Fibroblast of lung (primary cell): ENCODE data around the gene ATP1B1. TPM values are rescaled to one million over a fixed set of nuclear protein-coding genes. Genes with fewer than 3 reads are reported as not detected.

ENCODE experiments used
- DNase-seq, 2 donors: peaks; one replicate each; pipeline versions ENCODE4 v3.0.0 to v3.0.0-alpha.2; 2010; ENCODE audit warnings: low read depth in 2 of 2
- H2AFZ ChIP-seq: 2 replicates; pipeline ENCODE4 v1.5.1; 2012; ENCODE audit warnings: low read length, control low read depth, inconsistent platforms
- H3K27ac ChIP-seq: 2 replicates; pipeline ENCODE4 v1.5.1; 2011; ENCODE audit warnings: low read length, control low read depth; ENCODE audit not compliant: insufficient read depth
- H3K27me3 ChIP-seq: 2 replicates; pipeline ENCODE4 v1.5.1; 2011; ENCODE audit warnings: mild to moderate bottlenecking, low read length; ENCODE audit not compliant: control insufficient read depth, insufficient read depth
- H3K36me3 ChIP-seq: 2 replicates; pipeline ENCODE4 v1.5.1; 2011; ENCODE audit warnings: low read length; ENCODE audit not compliant: control insufficient read depth, insufficient read depth
- H3K4me1 ChIP-seq: 2 replicates; pipeline ENCODE4 v1.5.1; 2011; ENCODE audit warnings: low read length; ENCODE audit not compliant: control insufficient read depth, insufficient read depth; ENCODE audit errors: extremely low read depth
- H3K4me2 ChIP-seq: 2 replicates; pipeline ENCODE4 v1.5.1; 2011; ENCODE audit warnings: low read length, control low read depth; ENCODE audit not compliant: insufficient read depth; ENCODE audit errors: extremely low read depth
- H3K4me3 ChIP-seq, 4 experiments: fragments of 200-600 bp in 1 of 4; sonication (generic) in 1 of 4; replicated peaks in 1 of 4; 2 replicates each; pipeline ENCODE4 v1.5.1; 2011 to 2016; ENCODE audit warnings: low read length in 4 of 4, low read depth in 3 of 4, mild to moderate bottlenecking in 3 of 4, control low read depth in 2 of 4, inconsistent platforms in 1 of 4, mixed read lengths in 1 of 4; ENCODE audit not compliant: insufficient read depth in 1 of 4; ENCODE audit errors: control extremely low read depth in 1 of 4
- H3K79me2 ChIP-seq: 2 replicates; pipeline ENCODE4 v1.5.1; 2012; ENCODE audit warnings: mild to moderate bottlenecking, low read length, inconsistent platforms; ENCODE audit not compliant: control insufficient read depth, insufficient read depth
- H3K9ac ChIP-seq: 2 replicates; pipeline ENCODE4 v1.5.1; 2011; ENCODE audit warnings: mild to moderate bottlenecking, low read length, control low read depth; ENCODE audit not compliant: insufficient read depth
- H3K9me3 ChIP-seq: 2 replicates; pipeline ENCODE4 v1.5.1; 2012; ENCODE audit warnings: low read depth, low read length; ENCODE audit not compliant: control insufficient read depth, insufficient read depth
- H4K20me1 ChIP-seq: 2 replicates; pipeline ENCODE4 v1.5.1; 2011; ENCODE audit warnings: low read length; ENCODE audit not compliant: control insufficient read depth, insufficient read depth; ENCODE audit errors: extremely low read depth
- CTCF ChIP-seq, 2 donors: IDR thresholded peaks in 1 of 2; conservative IDR thresholded peaks in 1 of 2; 1 replicate in 1 of 2; 2 replicates in 1 of 2; pipeline ENCODE4 v1.5.1; 2011 to 2012; ENCODE audit warnings: low read length in 2 of 2, control low read depth in 1 of 2, inconsistent platforms in 1 of 2, low read depth in 1 of 2, mild to moderate bottlenecking in 1 of 2
- EZH2 ChIP-seq: IDR thresholded peaks from 2 replicates; pipeline ENCODE4 v1.5.1; 2012; ENCODE audit warnings: low read length, control low read depth, mild to moderate bottlenecking; ENCODE audit errors: missing control alignments
- polyA plus RNA-seq, 2 donors: library from polyadenylated mRNA; depleted of rRNA in 1 of 2; stranded (reverse) in 1 of 2; unstranded in 1 of 2; fragments of >200 nt; gene quantifications; 2 replicates each; pipeline ENCODE4 v1.2.1, GENCODE V29; 2011 to 2012; ENCODE audit warnings: missing spikeins in 1 of 2
- total RNA-seq: library from RNA; depleted of rRNA; stranded (reverse); fragments of >200 nt; gene quantifications from 2 replicates; pipeline ENCODE4 v1.2.1, GENCODE V29; 2014

ATP1B1 gene
- total and polyA plus RNA-seq, 2 donors (not counting 1 experiment from before 2014, with no cell fraction given), result 21.1 to 37.9 TPM

GRCh38 chr1:169092399-169092798, 14.1 kb upstream of the ATP1B1 start:
- no peak overlapping the region for H3K4me3 ChIP-seq
- no peak overlapping the region for H2AFZ ChIP-seq
- H3K9ac ChIP-seq, result no peak overlapping the region
- no peak for DNase-seq
- H3K4me1 ChIP-seq, result no peaks in the 10 kb centered on the region
- no peaks in the 10 kb centered on the region for H3K9me3 ChIP-seq
- no peak overlapping the region for H3K4me2 ChIP-seq
- H3K36me3 ChIP-seq, result no peaks in the 10 kb centered on the region
- no peak for TF ChIP-seq EZH2
- TF ChIP-seq CTCF (conservative IDR thresholded peaks at IDR 0.05 in 1 of 2, IDR thresholded peaks at IDR 0.05 in 1 of 2; ENCODE audit: low read depth in 1 of 2, low read length in 2 of 2), result no peak
- no peaks in the 10 kb centered on the region for H3K79me2 ChIP-seq
- H4K20me1 ChIP-seq, result no peaks in the 10 kb centered on the region
- no peak overlapping the region for H3K27ac ChIP-seq
- no peaks in the 10 kb centered on the region for H3K27me3 ChIP-seq

- no peaks in the 10 kb centered on the region for H3K27me3 ChIP-seq
- no peak overlapping the region for H3K4me2 ChIP-seq
- DNase-seq, result no peak
- no peak overlapping the region for H3K9ac ChIP-seq
- H3K4me1 ChIP-seq, result no peaks in the 10 kb centered on the region
- no peaks in the 10 kb centered on the region for H3K36me3 ChIP-seq
- no peak overlapping the region for H2AFZ ChIP-seq
- TF ChIP-seq EZH2 (no peak), CTCF (conservative IDR thresholded peaks at IDR 0.05 in 1 of 2, IDR thresholded peaks at IDR 0.05 in 1 of 2; ENCODE audit: low read depth in 1 of 2, low read length in 2 of 2) (no peak)
- no peak overlapping the region for H3K4me3 ChIP-seq
- H3K9me3 ChIP-seq, result no peaks in the 10 kb centered on the region
- no peaks in the 10 kb centered on the region for H3K79me2 ChIP-seq
- H4K20me1 ChIP-seq, result no peaks in the 10 kb centered on the region
- no peak overlapping the region for H3K27ac ChIP-seq
Observed at GRCh38 chr1:169094897-169095569, 11.5 kb upstream of the ATP1B1 start.

- H3K9me3 ChIP-seq, result no peaks in the 10 kb centered on the region
- no peak overlapping the region for H3K27ac ChIP-seq
- no peak for DNase-seq
- no peaks in the 10 kb centered on the region for H3K27me3 ChIP-seq
- no peak overlapping the region for H3K9ac ChIP-seq
- H3K4me3 ChIP-seq, result no peak overlapping the region
- H4K20me1 ChIP-seq, result no peaks in the 10 kb centered on the region
- H3K4me2 ChIP-seq, result no peak overlapping the region
- no peak overlapping the region for H2AFZ ChIP-seq
- no peaks in the 10 kb centered on the region for H3K36me3 ChIP-seq
- H3K79me2 ChIP-seq, result no peaks in the 10 kb centered on the region
- TF ChIP-seq CTCF (conservative IDR thresholded peaks at IDR 0.05 in 1 of 2, IDR thresholded peaks at IDR 0.05 in 1 of 2; ENCODE audit: low read depth in 1 of 2, low read length in 2 of 2), result no peak
- TF ChIP-seq EZH2, result no peak
- peaks cover 6% of the 10 kb centered on the region for H3K4me1 ChIP-seq
Observed at GRCh38 chr1:169098380-169098779, 8.1 kb upstream of the ATP1B1 start.
